Naive thymus-derived CD8-positive, alpha-beta T cell (primary cell): ENCODE data around the gene STAG3. TPM values are rescaled to one million over a fixed set of nuclear protein-coding genes. Genes with fewer than 3 reads are reported as not detected.
"Not testable (repeated sequence)": the region's sequence is repeated elsewhere in the genome, so short reads cannot be mapped to it uniquely, and the experiment has no call there.

Source experiments
- ATAC-seq, 2 donors: fragments of 150-1000 bp; cut with Tn5 transposase in 1 of 2; sonication (Bioruptor Pico), chemical (Tn5 transposase) in 1 of 2; 1 replicate in 1 of 2; 2 replicates in 1 of 2; pipeline ENCODE4 v1.10.0; 2021; ENCODE audit warnings: mild to moderate bottlenecking in 2 of 2, moderate library complexity in 2 of 2
- POLR2A ChIA-PET: fragments of 350-600 bp; sonication (Branson Sonifier 250); formaldehyde crosslinking; loops from one replicate; lab custom pipeline; 2021; ENCODE audit warnings: antibody characterized with exemption; lab: Charles Lee
- DNase-seq, 10 donors: peaks; one replicate each; pipeline versions ENCODE4 v3.0.0 to v3.0.0-alpha.2; 2020 to 2022
- H3K27ac Mint-ChIP-seq, 10 donors: one replicate each; pipeline ENCODE4 v1.8.0; 2020 to 2022; ENCODE audit warnings: mild to moderate bottlenecking in 10 of 10, mixed read lengths in 10 of 10, moderate library complexity in 4 of 10, inconsistent platforms in 1 of 10
- H3K27me3 Mint-ChIP-seq, 5 donors: one replicate each; pipeline ENCODE4 v1.8.0; 2021 to 2022; ENCODE audit warnings: mixed read lengths in 5 of 5
- H3K36me3 Mint-ChIP-seq, 3 donors: one replicate each; pipeline ENCODE4 v1.8.0; 2020 to 2022; ENCODE audit warnings: mixed read lengths in 3 of 3, mild to moderate bottlenecking in 2 of 3, inconsistent platforms in 1 of 3
- H3K4me1 Mint-ChIP-seq, 4 donors: one replicate each; pipeline ENCODE4 v1.8.0; 2021 to 2022; ENCODE audit warnings: mixed read lengths in 4 of 4
- H3K4me3 Mint-ChIP-seq, 10 donors: one replicate each; pipeline ENCODE4 v1.8.0; 2020 to 2022; ENCODE audit warnings: mild to moderate bottlenecking in 10 of 10, mixed read lengths in 10 of 10, moderate library complexity in 6 of 10, inconsistent platforms in 1 of 10
- H3K9me3 Mint-ChIP-seq, 9 donors: one replicate each; pipeline ENCODE4 v1.8.0; 2020 to 2022; ENCODE audit warnings: mixed read lengths in 9 of 9, mild to moderate bottlenecking in 3 of 9, inconsistent platforms in 1 of 9, moderate library complexity in 1 of 9
- polyA plus RNA-seq, 3 donors: library from polyadenylated mRNA; unstranded; fragments of 300-500 nt; fragmentation: Illumina TruSeq; gene quantifications; one replicate each; pipeline ENCODE4 v1.2.3, GENCODE V29; 2021
- total RNA-seq, 8 experiments: library from RNA in 2 of 8; stranded (reverse) in 2 of 8; gene quantifications; one replicate each; pipeline ENCODE4 v1.2.3 and lab custom pipeline; 2021 to 2026

Gene STAG3
- total and polyA plus RNA-seq, 5 experiments from 2014 or later = 6.0 to 12.1 (median 8.6) TPM

- DNase-seq, H3K36me3 Mint-ChIP-seq, H3K27me3 Mint-ChIP-seq, H3K9me3 Mint-ChIP-seq, ATAC-seq: not testable (repeated sequence)
- Mint-ChIP-seq H3K27ac (peak overlapping the region in 7 of 10 donors; percentile 22 to 94 (median 83)), H3K4me3 (peak overlapping the region in 5 of 10 donors; percentile 17 to 74 (median 45)), H3K4me1 (peaks cover 20 to 54% (median 48%) of the 10 kb centered on the region in 4 donors)
- POLR2A ChIA-PET = interaction anchor here (0.7 to 9.3 kb wide), 8 partner anchors 8 to 249 kb away, joined by 3 to 187 read pairs (median 9); partner anchors contain the start of genes GAL3ST4, LAMTOR4, MEPCE and PVRIG
Observed at GRCh38 chr7:100180084-100180483, 2.4 kb downstream of the STAG3 start.

GRCh38 chr7:100182616-100183015 is 4.9 kb downstream of the STAG3 start:
- not testable (repeated sequence) for H3K36me3 Mint-ChIP-seq, H3K9me3 Mint-ChIP-seq, DNase-seq, ATAC-seq, H3K27me3 Mint-ChIP-seq
- peak overlapping the region in 7 of 10 donors; percentile 4 to 94 (median 62) for H3K27ac Mint-ChIP-seq
- POLR2A ChIA-PET = interaction anchor here (3.1 to 9.3 kb wide), 4 partner anchors 11 to 38 kb away, joined by 12 to 187 read pairs (median 38); partner anchors contain the start of genes GAL3ST4, LAMTOR4, PVRIG and TRAPPC14
- H3K4me1 Mint-ChIP-seq = peaks cover 11 to 37% (median 30%) of the 10 kb centered on the region in 4 donors
- H3K4me3 Mint-ChIP-seq = peak overlapping the region in 3 of 10 donors; percentile 14 to 63 (median 22)

GRCh38 chr7:100183090-100183489 is 5.4 kb downstream of the STAG3 start:
- not testable (repeated sequence) for H3K9me3 Mint-ChIP-seq, H3K36me3 Mint-ChIP-seq
- POLR2A ChIA-PET = interaction anchor here (9.0 to 9.3 kb wide), 2 partner anchors 22 to 33 kb away, joined by 53 to 187 read pairs; partner anchors contain the start of genes GAL3ST4, LAMTOR4 and TRAPPC14

GRCh38 chr7:100185726-100186125 is 8.0 kb downstream of the STAG3 start:
- ATAC-seq = no peak
- POLR2A ChIA-PET = interaction anchor here (1.0 to 2.0 kb wide), 4 partner anchors 9 to 35 kb away, joined by 3 to 5 read pairs (median 4); partner anchors contain the start of genes GPC2 and STAG3

More at GRCh38 chr7:100183090-100183489, 5.4 kb downstream of the STAG3 start:
- H3K27ac Mint-ChIP-seq = peak overlapping the region in 3 of 10 donors; percentile 4 to 83 (median 37)
- not testable (repeated sequence) for H3K27me3 Mint-ChIP-seq, DNase-seq, ATAC-seq, H3K4me3 Mint-ChIP-seq
- H3K4me1 Mint-ChIP-seq = peaks cover 11 to 34% (median 28%) of the 10 kb centered on the region in 4 donors

GRCh38 chr7:100189061-100189460 is 11.3 kb downstream of the STAG3 start:
- no peaks in the 10 kb centered on the region for H3K9me3 Mint-ChIP-seq
- H3K4me3 Mint-ChIP-seq = no peak overlapping the region
- POLR2A ChIA-PET = interaction anchor here (1.3 to 2.5 kb wide), 3 partner anchors 18 to 40 kb away, joined by 3 to 10 read pairs (median 6); partner anchors contain the start of gene LAMTOR4
- H3K27me3 Mint-ChIP-seq = no peaks in the 10 kb centered on the region
- DNase-seq (no peak), ATAC-seq (no peak)
- peaks cover 9 to 43% (median 34%) of the 10 kb centered on the region in 4 donors for H3K4me1 Mint-ChIP-seq
- peak overlapping the region in 1 of 10 donors; percentile 57 for H3K27ac Mint-ChIP-seq
- no peaks in the 10 kb centered on the region for H3K36me3 Mint-ChIP-seq

More at GRCh38 chr7:100185726-100186125, 8.0 kb downstream of the STAG3 start:
- no peak for DNase-seq
- H3K4me1 Mint-ChIP-seq = peaks cover 8 to 36% (median 32%) of the 10 kb centered on the region in 4 donors
- no peak overlapping the region for H3K4me3 Mint-ChIP-seq
- H3K27ac Mint-ChIP-seq = peak overlapping the region in 1 of 10 donors; percentile 53
- H3K36me3 Mint-ChIP-seq = no peaks in the 10 kb centered on the region
- peaks cover 0 to 2% (median 0%) of the 10 kb centered on the region in 9 donors for H3K9me3 Mint-ChIP-seq
- no peaks in the 10 kb centered on the region for H3K27me3 Mint-ChIP-seq

GRCh38 chr7:100190048-100190711 is 12.5 kb downstream of the STAG3 start:
- ATAC-seq (peak; percentile 83 to 93), DNase-seq (peak in 4 of 10 donors; percentile 25 to 68 (median 61))
- Mint-ChIP-seq H3K4me3 (no peak overlapping the region), H3K36me3 (no peaks in the 10 kb centered on the region), H3K4me1 (peaks cover 9 to 55% (median 41%) of the 10 kb centered on the region in 4 donors), H3K27me3 (no peaks in the 10 kb centered on the region), H3K9me3 (no peaks in the 10 kb centered on the region), H3K27ac (peak overlapping the region in 9 of 10 donors; percentile 14 to 88 (median 65))
- POLR2A ChIA-PET = interaction anchor here (0.5 to 2.5 kb wide), 13 partner anchors 9 to 154 kb away, joined by 3 to 10 read pairs (median 4); partner anchors contain the start of genes GPC2, LAMTOR4, PVRIG and STAG3

GRCh38 chr7:100191775-100192174 is 14.1 kb downstream of the STAG3 start:
- Mint-ChIP-seq H3K9me3 (no peaks in the 10 kb centered on the region), H3K36me3 (no peaks in the 10 kb centered on the region), H3K4me1 (peaks cover 9 to 63% (median 44%) of the 10 kb centered on the region in 4 donors), H3K27me3 (no peaks in the 10 kb centered on the region), H3K27ac (peak overlapping the region in 9 of 10 donors; percentile 21 to 88 (median 68)), H3K4me3 (peak overlapping the region in 5 of 10 donors; percentile 5 to 45 (median 26))
- no peak for DNase-seq
- ATAC-seq = no peak
- POLR2A ChIA-PET = interaction anchor here (0.8 kb wide), 1 partner anchor 43 kb away, joined by 4 read pairs; the partner anchor contains the start of gene LAMTOR4

GRCh38 chr7:100192281-100192862 is 14.7 kb downstream of the STAG3 start:
- POLR2A ChIA-PET = interaction anchor here (0.6 to 2.8 kb wide), 2 partner anchors 13 to 18 kb away, joined by 3 to 10 read pairs; no protein-coding TSS in a partner anchor
- not testable (repeated sequence) for DNase-seq, H3K27me3 Mint-ChIP-seq, ATAC-seq, H3K36me3 Mint-ChIP-seq, H3K9me3 Mint-ChIP-seq
- peak overlapping the region in 8 of 10 donors; percentile 21 to 88 (median 59) for H3K27ac Mint-ChIP-seq
- H3K4me1 Mint-ChIP-seq = peaks cover 10 to 63% (median 44%) of the 10 kb centered on the region in 4 donors
- H3K4me3 Mint-ChIP-seq = peak overlapping the region in 5 of 10 donors; percentile 19 to 45 (median 26)

GRCh38 chr7:100192969-100193368 is 15.3 kb downstream of the STAG3 start:
- POLR2A ChIA-PET = interaction anchor here (0.6 to 2.8 kb wide), 4 partner anchors 9 to 75 kb away, joined by 3 to 10 read pairs (median 4); no protein-coding TSS in a partner anchor
- DNase-seq (no peak), ATAC-seq (no peak)
- Mint-ChIP-seq H3K27me3 (no peaks in the 10 kb centered on the region), H3K27ac (peak overlapping the region in 7 of 10 donors; percentile 10 to 88 (median 46)), H3K4me3 (peak overlapping the region in 3 of 10 donors; percentile 3 to 31 (median 24)), H3K4me1 (peaks cover 12 to 63% (median 44%) of the 10 kb centered on the region in 4 donors), H3K36me3 (no peaks in the 10 kb centered on the region), H3K9me3 (no peaks in the 10 kb centered on the region)

GRCh38 chr7:100195222-100195621 is 17.5 kb downstream of the STAG3 start:
- no peaks in the 10 kb centered on the region for H3K36me3 Mint-ChIP-seq
- no peaks in the 10 kb centered on the region for H3K27me3 Mint-ChIP-seq
- peak overlapping the region in 1 of 10 donors; percentile 6 for H3K4me3 Mint-ChIP-seq
- peaks cover 11 to 69% (median 38%) of the 10 kb centered on the region in 4 donors for H3K4me1 Mint-ChIP-seq
- no peaks in the 10 kb centered on the region for H3K9me3 Mint-ChIP-seq
- ATAC-seq (no peak), DNase-seq (no peak)
- POLR2A ChIA-PET = interaction anchor here (1.3 kb wide), 1 partner anchor 20 kb away, joined by 3 read pairs; no protein-coding TSS in a partner anchor
- H3K27ac Mint-ChIP-seq = peak overlapping the region in 3 of 10 donors; percentile 19 to 46 (median 43)

- not testable (repeated sequence) for H3K9me3 Mint-ChIP-seq, DNase-seq, H3K4me3 Mint-ChIP-seq, ATAC-seq, H3K36me3 Mint-ChIP-seq, H3K27me3 Mint-ChIP-seq
- POLR2A ChIA-PET = interaction anchor here (1.0 to 1.3 kb wide), 2 partner anchors 15 to 19 kb away, joined by 3 to 4 read pairs; no protein-coding TSS in a partner anchor
- Mint-ChIP-seq H3K4me1 (peaks cover 10 to 66% (median 32%) of the 10 kb centered on the region in 4 donors), H3K27ac (peak overlapping the region in 1 of 10 donors; percentile 32)
Observed at GRCh38 chr7:100195901-100196322, 18.2 kb downstream of the STAG3 start.

GRCh38 chr7:100198266-100198665 is 20.5 kb downstream of the STAG3 start:
- H3K36me3 Mint-ChIP-seq = no peaks in the 10 kb centered on the region

More at GRCh38 chr7:100198266-100198665, 20.5 kb downstream of the STAG3 start:
- H3K27ac Mint-ChIP-seq = no peak overlapping the region
- ATAC-seq (no peak), DNase-seq (no peak)
- no peaks in the 10 kb centered on the region for H3K27me3 Mint-ChIP-seq
- POLR2A ChIA-PET = no interaction called here
- no peaks in the 10 kb centered on the region for H3K9me3 Mint-ChIP-seq
- H3K4me1 Mint-ChIP-seq = peaks cover 3 to 42% (median 12%) of the 10 kb centered on the region in 4 donors
- H3K4me3 Mint-ChIP-seq = no peak overlapping the region
